Hepatocyte (in vitro differentiated cells): Measurements from ENCODE around the gene PRDM13. TPM values are rescaled to one million over a fixed set of nuclear protein-coding genes. Genes with fewer than 3 reads are reported as not detected.
"Not testable (repeated sequence)": the region's sequence is repeated elsewhere in the genome, so short reads cannot be mapped to it uniquely, and the experiment has no call there.

ENCODE experiments used
- DNase-seq: peaks from one replicate; pipeline ENCODE4 v3.0.0-alpha.2; 2016; ENCODE audit warnings: low spot score
- H2AFZ ChIP-seq: fragments of 200-600 bp; sonication (generic); 2 replicates; pipeline ENCODE4 v1.6.0; 2016; ENCODE audit warnings: antibody characterized with exemption, mild to moderate bottlenecking
- H3K27ac ChIP-seq: fragments of 200-600 bp; sonication (generic); 2 replicates; pipeline ENCODE4 v1.5.1; 2016; ENCODE audit warnings: mild to moderate bottlenecking
- H3K27me3 ChIP-seq: fragments of 200-600 bp; sonication (generic); 2 replicates; pipeline ENCODE4 v1.6.1; 2016
- H3K36me3 ChIP-seq: fragments of 200-600 bp; sonication (generic); replicated peaks from 2 replicates; pipeline ENCODE4 v1.5.1; 2016; ENCODE audit warnings: low read depth; ENCODE audit not compliant: insufficient read depth
- H3K4me1 ChIP-seq: fragments of 200-600 bp; sonication (generic); 2 replicates; pipeline ENCODE4 v1.5.1; 2016; ENCODE audit warnings: mild to moderate bottlenecking, moderate library complexity; ENCODE audit not compliant: insufficient read depth
- H3K4me2 ChIP-seq: fragments of 200-600 bp; sonication (generic); 2 replicates; pipeline ENCODE4 v1.6.0; 2016
- H3K4me3 ChIP-seq: fragments of 200-600 bp; sonication (generic); 2 replicates; pipeline ENCODE4 v1.5.1; 2016; ENCODE audit warnings: mild to moderate bottlenecking
- H3K79me2 ChIP-seq: fragments of 200-600 bp; sonication (generic); 2 replicates; pipeline ENCODE4 v1.6.0; 2017; ENCODE audit warnings: mild to moderate bottlenecking
- H3K9me2 ChIP-seq: fragments of 200-600 bp; sonication (generic); replicated peaks from 2 replicates; pipeline ENCODE4 v1.6.0; 2017; ENCODE audit warnings: mild to moderate bottlenecking; ENCODE audit not compliant: insufficient read depth
- H3K9me3 ChIP-seq: fragments of 200-600 bp; sonication (generic); 2 replicates; pipeline ENCODE4 v1.5.1; 2016; ENCODE audit warnings: low read depth, mild to moderate bottlenecking
- H4K20me1 ChIP-seq: fragments of 200-600 bp; sonication (generic); 2 replicates; pipeline ENCODE4 v1.6.0; 2016; ENCODE audit warnings: mild to moderate bottlenecking; ENCODE audit not compliant: insufficient read depth, poor library complexity, severe bottlenecking
- CTCF ChIP-seq: fragments of 200-600 bp; sonication (generic); IDR thresholded peaks from 2 replicates; pipeline ENCODE4 v1.5.1; 2016; ENCODE audit warnings: antibody characterized with exemption, mild to moderate bottlenecking; ENCODE audit not compliant: poor library complexity
- EZH2 ChIP-seq: fragments of 200-600 bp; sonication (generic); IDR thresholded peaks from 2 replicates; pipeline ENCODE4 v1.6.1; 2016; ENCODE audit warnings: antibody characterized with exemption, mild to moderate bottlenecking, borderline replicate concordance
- EZH2phosphoT487 ChIP-seq: fragments of 200-600 bp; sonication (generic); IDR thresholded peaks from one replicate; pipeline ENCODE4 v1.6.1; 2018; ENCODE audit warnings: antibody characterized with exemption, mild to moderate bottlenecking, low read depth, moderate library complexity; ENCODE audit not compliant: unreplicated experiment, severe bottlenecking
- WGBS: methylation state at CpG from one replicate; pipeline ENCODE4 v1.1.6; 2016; ENCODE audit warnings: low lambda C conversion rate; ENCODE audit errors: missing lambda C conversion rate; 5-methylcytosine and 5-hydroxymethylcytosine counted together
- polyA plus RNA-seq: library from polyadenylated mRNA; unstranded; fragments of >200 nt; fragmentation: Nextera tagmentation; extraction: Ambion mirVana; gene quantifications from 2 replicates; pipeline ENCODE4 v1.2.1, GENCODE V29; 2016
- total RNA-seq: library from RNA; depleted of rRNA; stranded (reverse); fragments of >200 nt; gene quantifications from 2 replicates; pipeline ENCODE4 v1.2.3, GENCODE V29; 2014

Gene PRDM13
- total and polyA plus RNA-seq, 2 experiments from 2014 or later = not detected

- Histone ChIP-seq H4K20me1 (no peaks in the 10 kb centered on the region), H2AFZ (no peak overlapping the region), H3K27me3 (peaks cover 4% of the 10 kb centered on the region), H3K36me3 (no peaks in the 10 kb centered on the region), H3K27ac (no peak overlapping the region), H3K4me2 (no peak overlapping the region), H3K4me3 (no peak overlapping the region), H3K9me2 (no peaks in the 10 kb centered on the region), H3K4me1 (no peaks in the 10 kb centered on the region), H3K79me2 (no peaks in the 10 kb centered on the region), H3K9me3 (no peaks in the 10 kb centered on the region)
- WGBS = 28% methylated on average over 2 of the region's 2 CpGs
- DNase-seq = no peak
- TF ChIP-seq CTCF (no peak), EZH2 (no peak), EZH2phosphoT487 (no peak)
Measured at GRCh38 chr6:99641270-99641669, 34.6 kb downstream of the PRDM13 start.

- no peaks in the 10 kb centered on the region for H3K4me1 ChIP-seq
- no peak overlapping the region for H3K27ac ChIP-seq
- 39% methylated on average over 6 of the region's 6 CpGs for WGBS
- no peaks in the 10 kb centered on the region for H3K9me2 ChIP-seq
- H3K36me3 ChIP-seq = no peaks in the 10 kb centered on the region
- H3K4me3 ChIP-seq = no peak overlapping the region
- H4K20me1 ChIP-seq = no peaks in the 10 kb centered on the region
- TF ChIP-seq EZH2phosphoT487 (no peak), EZH2 (no peak)
- H3K4me2 ChIP-seq = no peak overlapping the region
- peaks cover 12% of the 10 kb centered on the region for H3K27me3 ChIP-seq
- no peak for DNase-seq
- H2AFZ ChIP-seq = no peak overlapping the region
- no peaks in the 10 kb centered on the region for H3K9me3 ChIP-seq
- H3K79me2 ChIP-seq = no peaks in the 10 kb centered on the region
Measured at GRCh38 chr6:99645986-99646385, 39.4 kb downstream of the PRDM13 start.

- not testable (repeated sequence) for H3K4me3 ChIP-seq, H3K9me2 ChIP-seq, H4K20me1 ChIP-seq, H3K79me2 ChIP-seq, DNase-seq, H3K9me3 ChIP-seq, H3K27ac ChIP-seq, H2AFZ ChIP-seq, H3K36me3 ChIP-seq, H3K4me1 ChIP-seq, H3K4me2 ChIP-seq
- peaks cover 12% of the 10 kb centered on the region for H3K27me3 ChIP-seq
- WGBS = no CpG with 5 or more reads among the region's 42 CpGs
Measured at GRCh38 chr6:99650091-99650571, 43.5 kb downstream of the PRDM13 start.

- Histone ChIP-seq H3K36me3 (no peaks in the 10 kb centered on the region), H3K27me3 (no peaks in the 10 kb centered on the region), H3K9me2 (no peaks in the 10 kb centered on the region), H4K20me1 (no peaks in the 10 kb centered on the region), H3K9me3 (no peaks in the 10 kb centered on the region), H3K4me1 (no peaks in the 10 kb centered on the region), H3K79me2 (no peaks in the 10 kb centered on the region), H3K4me2 (no peak overlapping the region), H3K4me3 (no peak overlapping the region), H3K27ac (no peak overlapping the region), H2AFZ (no peak overlapping the region)
- TF ChIP-seq CTCF = no peak
- TF ChIP-seq EZH2phosphoT487 = no peak
- TF ChIP-seq EZH2 = no peak
- 41% methylated on average over 1 of the region's 1 CpG for WGBS
- DNase-seq = no peak
Measured at GRCh38 chr6:99660206-99660605, 53.6 kb downstream of the PRDM13 start.

GRCh38 chr6:99661870-99662269 lies 55.2 kb downstream of the PRDM13 start:
- 93% methylated on average over 1 of the region's 1 CpG for whole genome bisulfite sequencing
- DNase-seq = no peak
- Histone ChIP-seq H3K4me2 (no peak overlapping the region), H3K36me3 (no peaks in the 10 kb centered on the region), H3K4me3 (no peak overlapping the region), H3K27ac (no peak overlapping the region), H3K79me2 (no peaks in the 10 kb centered on the region), H3K4me1 (no peaks in the 10 kb centered on the region), H3K9me3 (no peaks in the 10 kb centered on the region), H2AFZ (no peak overlapping the region), H3K9me2 (no peaks in the 10 kb centered on the region), H4K20me1 (no peaks in the 10 kb centered on the region), H3K27me3 (no peaks in the 10 kb centered on the region)
- TF ChIP-seq CTCF (no peak), EZH2 (no peak), EZH2phosphoT487 (no peak)
